DOHH2 (cell line): ENCODE results near the gene GLDN.

Source experiments
- H3F3A ChIP-seq: fragments of 200-600 bp; sonication (generic), shearing (Covaris generic); 2 replicates; pipeline ENCODE4 v1.6.0; 2016; ENCODE audit warnings: antibody characterized with exemption, mild to moderate bottlenecking; ENCODE audit not compliant: control insufficient read depth, insufficient read depth
- H3K27ac ChIP-seq: fragments of 200-600 bp; sonication (generic); 2 replicates; pipeline ENCODE4 v1.5.1; 2014; ENCODE audit warnings: low read depth, mild to moderate bottlenecking, low read length, moderate library complexity
- H3K27me3 ChIP-seq: fragments of 200-600 bp; sonication (generic); 2 replicates; pipeline ENCODE4 v1.6.1; 2014; ENCODE audit warnings: mild to moderate bottlenecking, low read length, mixed read lengths; ENCODE audit not compliant: control insufficient read depth
- H3K36me3 ChIP-seq: fragments of 200-600 bp; sonication (generic); 2 replicates; pipeline ENCODE4 v1.6.1; 2014; ENCODE audit warnings: mild to moderate bottlenecking, low read length, moderate library complexity, mixed read lengths; ENCODE audit not compliant: control insufficient read depth
- H3K4me1 ChIP-seq: fragments of 200-600 bp; sonication (generic); 2 replicates; pipeline ENCODE4 v1.6.1; 2014; ENCODE audit warnings: mild to moderate bottlenecking, low read length, mixed read lengths; ENCODE audit not compliant: control insufficient read depth
- H3K4me2 ChIP-seq: fragments of 200-600 bp; sonication (generic); 2 replicates; pipeline ENCODE4 v1.6.0; 2014; ENCODE audit warnings: mild to moderate bottlenecking, low read length, moderate library complexity
- H3K4me3 ChIP-seq: fragments of 200-600 bp; sonication (generic); 2 replicates; pipeline ENCODE4 v1.5.1; 2014; ENCODE audit warnings: mild to moderate bottlenecking, low read length, mixed read lengths
- H3K79me2 ChIP-seq: fragments of 200-600 bp; sonication (generic); 2 replicates; pipeline ENCODE4 v1.6.1; 2014; ENCODE audit warnings: mild to moderate bottlenecking, low read length, mixed read lengths; ENCODE audit not compliant: control insufficient read depth
- H3K9me2 ChIP-seq: fragments of 200-600 bp; sonication (generic); replicated peaks from 2 replicates; pipeline ENCODE4 v1.6.1; 2014; ENCODE audit warnings: mild to moderate bottlenecking, low read length, mixed read lengths; ENCODE audit not compliant: control insufficient read depth
- H3K9me3 ChIP-seq: fragments of 200-600 bp; sonication (generic); 2 replicates; pipeline ENCODE4 v1.6.1; 2014; ENCODE audit warnings: antibody characterized with exemption, low read length, mixed read lengths; ENCODE audit not compliant: control insufficient read depth, insufficient read depth
- H4K20me1 ChIP-seq: fragments of 200-600 bp; sonication (generic); 2 replicates; pipeline ENCODE4 v1.6.0; 2014; ENCODE audit warnings: low read depth, mild to moderate bottlenecking, antibody characterized with exemption, low read length, moderate library complexity; ENCODE audit not compliant: control insufficient read depth, insufficient read depth
- EZH2phosphoT487 ChIP-seq: fragments of 200-600 bp; sonication (generic); IDR thresholded peaks from 2 replicates; pipeline ENCODE4 v1.6.1; 2017; ENCODE audit warnings: borderline replicate concordance, mild to moderate bottlenecking, antibody characterized with exemption, low read length, moderate library complexity, mixed read lengths
- TF ChIP-seq, protein P1 (sequence below): fragments of 200-600 bp; sonication (generic); IDR thresholded peaks from one replicate; pipeline ENCODE4 v1.5.1; 2014; ENCODE audit warnings: antibody characterized with exemption, mild to moderate bottlenecking, low read depth, low read length; ENCODE audit not compliant: poor library complexity, severe bottlenecking

Gene GLDN

DNA sequence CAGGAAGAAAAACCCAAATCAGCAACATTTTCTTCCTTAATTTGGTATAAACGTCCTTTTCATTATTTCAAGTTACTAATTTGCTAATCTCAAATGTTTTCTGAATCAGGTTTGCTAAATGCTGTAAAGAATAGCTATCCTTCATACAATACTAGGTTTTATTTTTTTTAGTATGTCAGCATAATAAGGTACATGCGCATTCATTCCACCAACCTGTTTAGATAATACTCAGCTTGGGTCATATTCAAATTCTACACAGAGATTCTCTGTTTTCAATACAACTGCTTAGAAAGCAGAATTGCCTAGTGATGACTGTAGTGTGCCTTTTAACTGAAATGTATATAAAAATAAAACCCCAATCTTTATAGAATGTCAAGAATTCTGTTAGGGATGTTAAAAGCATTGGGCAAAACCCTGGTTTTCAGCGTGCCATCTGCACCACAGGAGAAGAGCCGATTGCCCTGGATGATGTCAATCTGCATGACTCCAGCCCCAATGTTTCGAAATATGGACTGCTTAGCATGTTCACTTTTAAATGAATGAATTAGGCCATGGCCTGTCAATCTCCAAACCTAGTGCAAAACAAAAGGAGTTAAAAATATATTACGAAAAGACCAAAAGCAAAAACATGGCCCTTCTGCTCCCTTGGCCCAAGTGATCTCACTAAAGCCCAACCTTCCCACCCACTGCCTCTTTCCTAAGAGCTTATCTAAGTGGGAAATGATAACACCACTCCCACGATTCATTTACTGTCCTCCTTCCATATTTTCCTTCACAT is 107.4 kb downstream of the GLDN start:
- TF ChIP-seq, protein P1, sequence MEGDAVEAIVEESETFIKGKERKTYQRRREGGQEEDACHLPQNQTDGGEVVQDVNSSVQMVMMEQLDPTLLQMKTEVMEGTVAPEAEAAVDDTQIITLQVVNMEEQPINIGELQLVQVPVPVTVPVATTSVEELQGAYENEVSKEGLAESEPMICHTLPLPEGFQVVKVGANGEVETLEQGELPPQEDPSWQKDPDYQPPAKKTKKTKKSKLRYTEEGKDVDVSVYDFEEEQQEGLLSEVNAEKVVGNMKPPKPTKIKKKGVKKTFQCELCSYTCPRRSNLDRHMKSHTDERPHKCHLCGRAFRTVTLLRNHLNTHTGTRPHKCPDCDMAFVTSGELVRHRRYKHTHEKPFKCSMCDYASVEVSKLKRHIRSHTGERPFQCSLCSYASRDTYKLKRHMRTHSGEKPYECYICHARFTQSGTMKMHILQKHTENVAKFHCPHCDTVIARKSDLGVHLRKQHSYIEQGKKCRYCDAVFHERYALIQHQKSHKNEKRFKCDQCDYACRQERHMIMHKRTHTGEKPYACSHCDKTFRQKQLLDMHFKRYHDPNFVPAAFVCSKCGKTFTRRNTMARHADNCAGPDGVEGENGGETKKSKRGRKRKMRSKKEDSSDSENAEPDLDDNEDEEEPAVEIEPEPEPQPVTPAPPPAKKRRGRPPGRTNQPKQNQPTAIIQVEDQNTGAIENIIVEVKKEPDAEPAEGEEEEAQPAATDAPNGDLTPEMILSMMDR = no peak
- no peak for TF ChIP-seq EZH2phosphoT487
- no peak overlapping the region for H3K27ac ChIP-seq
- H3F3A ChIP-seq = no peaks in the 10 kb centered on the region
- no peaks in the 10 kb centered on the region for H3K79me2 ChIP-seq
- peaks cover 9% of the 10 kb centered on the region; the same call in 1 of the 2 replicates for H3K36me3 ChIP-seq
- no peaks in the 10 kb centered on the region for H3K9me3 ChIP-seq
- H4K20me1 ChIP-seq = no peaks in the 10 kb centered on the region
- H3K27me3 ChIP-seq = no peaks in the 10 kb centered on the region
- H3K9me2 ChIP-seq = no peaks in the 10 kb centered on the region
- H3K4me2 ChIP-seq = no peak overlapping the region
- H3K4me1 ChIP-seq = no peaks in the 10 kb centered on the region
- H3K4me3 ChIP-seq = no peak overlapping the region

DNA sequence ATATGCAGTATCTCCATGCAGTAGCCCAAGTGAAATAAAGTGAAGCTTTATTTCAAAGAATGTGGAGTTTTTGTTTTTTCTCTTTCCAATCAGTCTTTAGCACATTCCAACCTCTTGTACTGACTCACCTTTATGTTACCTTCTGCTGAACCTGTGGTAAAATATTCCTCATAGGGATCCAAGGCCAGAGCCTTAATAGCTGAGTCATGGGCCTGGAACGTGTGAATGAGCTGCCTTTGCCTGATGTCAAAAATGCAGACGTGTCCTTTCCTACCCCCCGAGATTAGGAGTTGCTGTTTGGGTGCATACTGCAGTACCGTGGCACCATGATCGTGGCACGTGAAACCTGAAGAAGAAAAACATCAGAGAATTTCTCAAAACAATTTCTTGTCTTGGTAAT is 108.5 kb downstream of the GLDN start:
- no peak overlapping the region for H3K4me2 ChIP-seq
- no peak for TF ChIP-seq EZH2phosphoT487
- TF ChIP-seq, protein P1 = no peak
- no peaks in the 10 kb centered on the region for H3K9me2 ChIP-seq
- no peaks in the 10 kb centered on the region for H4K20me1 ChIP-seq
- H3K27ac ChIP-seq = no peak overlapping the region
- H3K4me1 ChIP-seq = no peaks in the 10 kb centered on the region
- no peaks in the 10 kb centered on the region for H3F3A ChIP-seq
- no peaks in the 10 kb centered on the region for H3K79me2 ChIP-seq
- no peaks in the 10 kb centered on the region for H3K9me3 ChIP-seq
- H3K4me3 ChIP-seq = no peak overlapping the region
- peaks cover 9% of the 10 kb centered on the region; the same call in 1 of the 2 replicates for H3K36me3 ChIP-seq
- no peaks in the 10 kb centered on the region for H3K27me3 ChIP-seq
